Tibial nerve (tissue), 4 donors: ENCODE data around the gene XYLT1.

ENCODE experiments used
- EP300 ChIP-seq, 2 donors: sonication (generic); formaldehyde crosslinking; IDR thresholded peaks; one replicate each; pipeline ENCODE4 v1.6.1; 2017; ENCODE audit warnings: antibody characterized with exemption in 2 of 2, mild to moderate bottlenecking in 1 of 2
- POLR2A ChIP-seq, 2 donors: fragments of 450-650 bp; IDR thresholded peaks; one replicate each; pipeline ENCODE4 v1.6.1; 2017; ENCODE audit warnings: antibody characterized with exemption in 2 of 2, mild to moderate bottlenecking in 2 of 2, moderate library complexity in 2 of 2
- TF ChIP-seq, protein P1 (sequence below), 5 experiments: fragments of 200-600 bp in 3 of 5; fragments of 450-650 bp in 2 of 5; sonication (generic) in 3 of 5; IDR thresholded peaks; one replicate each; pipeline ENCODE4 v1.5.1; 2016 to 2019; ENCODE audit warnings: antibody characterized with exemption in 5 of 5, mild to moderate bottlenecking in 3 of 5, moderate library complexity in 2 of 5

DNA sequence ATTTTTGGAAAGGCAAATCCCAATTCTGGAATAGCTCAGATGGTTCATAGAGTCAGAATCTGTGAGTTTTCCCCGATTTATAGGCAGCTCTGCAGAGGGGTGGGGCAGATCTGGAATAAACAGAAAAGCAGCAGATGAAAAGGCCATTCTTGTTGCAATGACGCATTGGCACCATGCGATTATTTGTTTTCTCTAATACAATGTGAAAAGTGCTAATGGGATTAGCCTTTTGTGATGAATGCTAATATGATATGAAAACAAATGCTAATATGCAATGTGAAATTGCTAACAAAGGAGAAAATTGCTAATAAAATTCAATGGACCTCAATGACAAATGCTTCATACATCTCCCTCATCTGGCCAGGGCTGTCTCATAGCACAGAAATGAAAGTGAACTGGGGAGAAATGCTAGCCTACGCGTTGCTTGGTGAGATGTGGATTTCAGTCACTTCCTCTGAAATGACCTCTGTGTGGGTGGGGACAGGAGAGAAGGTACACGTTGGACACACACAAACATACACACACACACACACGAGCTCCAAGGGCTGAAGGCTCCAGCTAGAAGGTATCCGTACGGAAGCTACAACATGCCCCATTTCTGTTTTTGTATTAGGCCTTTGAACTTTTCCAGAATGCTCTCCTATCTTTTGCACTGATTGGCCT is 394.5 kb downstream of the XYLT1 start:
- TF ChIP-seq, protein P1, sequence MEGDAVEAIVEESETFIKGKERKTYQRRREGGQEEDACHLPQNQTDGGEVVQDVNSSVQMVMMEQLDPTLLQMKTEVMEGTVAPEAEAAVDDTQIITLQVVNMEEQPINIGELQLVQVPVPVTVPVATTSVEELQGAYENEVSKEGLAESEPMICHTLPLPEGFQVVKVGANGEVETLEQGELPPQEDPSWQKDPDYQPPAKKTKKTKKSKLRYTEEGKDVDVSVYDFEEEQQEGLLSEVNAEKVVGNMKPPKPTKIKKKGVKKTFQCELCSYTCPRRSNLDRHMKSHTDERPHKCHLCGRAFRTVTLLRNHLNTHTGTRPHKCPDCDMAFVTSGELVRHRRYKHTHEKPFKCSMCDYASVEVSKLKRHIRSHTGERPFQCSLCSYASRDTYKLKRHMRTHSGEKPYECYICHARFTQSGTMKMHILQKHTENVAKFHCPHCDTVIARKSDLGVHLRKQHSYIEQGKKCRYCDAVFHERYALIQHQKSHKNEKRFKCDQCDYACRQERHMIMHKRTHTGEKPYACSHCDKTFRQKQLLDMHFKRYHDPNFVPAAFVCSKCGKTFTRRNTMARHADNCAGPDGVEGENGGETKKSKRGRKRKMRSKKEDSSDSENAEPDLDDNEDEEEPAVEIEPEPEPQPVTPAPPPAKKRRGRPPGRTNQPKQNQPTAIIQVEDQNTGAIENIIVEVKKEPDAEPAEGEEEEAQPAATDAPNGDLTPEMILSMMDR (IDR thresholded peaks at IDR 0.05), result no peak
- TF ChIP-seq EP300 (IDR thresholded peaks at IDR 0.05) (no peak), POLR2A (IDR thresholded peaks at IDR 0.05) (no peak)
